HG03139 (cell line): Measurements from ENCODE around the gene SLC35G2.
"Not testable (repeated sequence)": the region's sequence is repeated elsewhere in the genome, so short reads cannot be mapped to it uniquely, and the experiment has no call there.

ENCODE experiments used
- ATAC-seq: cut with Tn5 transposase; IDR thresholded peaks from one replicate; pipeline ENCODE4 v1.9.1; 2021; ENCODE audit not compliant: unreplicated experiment

Gene SLC35G2

DNA sequence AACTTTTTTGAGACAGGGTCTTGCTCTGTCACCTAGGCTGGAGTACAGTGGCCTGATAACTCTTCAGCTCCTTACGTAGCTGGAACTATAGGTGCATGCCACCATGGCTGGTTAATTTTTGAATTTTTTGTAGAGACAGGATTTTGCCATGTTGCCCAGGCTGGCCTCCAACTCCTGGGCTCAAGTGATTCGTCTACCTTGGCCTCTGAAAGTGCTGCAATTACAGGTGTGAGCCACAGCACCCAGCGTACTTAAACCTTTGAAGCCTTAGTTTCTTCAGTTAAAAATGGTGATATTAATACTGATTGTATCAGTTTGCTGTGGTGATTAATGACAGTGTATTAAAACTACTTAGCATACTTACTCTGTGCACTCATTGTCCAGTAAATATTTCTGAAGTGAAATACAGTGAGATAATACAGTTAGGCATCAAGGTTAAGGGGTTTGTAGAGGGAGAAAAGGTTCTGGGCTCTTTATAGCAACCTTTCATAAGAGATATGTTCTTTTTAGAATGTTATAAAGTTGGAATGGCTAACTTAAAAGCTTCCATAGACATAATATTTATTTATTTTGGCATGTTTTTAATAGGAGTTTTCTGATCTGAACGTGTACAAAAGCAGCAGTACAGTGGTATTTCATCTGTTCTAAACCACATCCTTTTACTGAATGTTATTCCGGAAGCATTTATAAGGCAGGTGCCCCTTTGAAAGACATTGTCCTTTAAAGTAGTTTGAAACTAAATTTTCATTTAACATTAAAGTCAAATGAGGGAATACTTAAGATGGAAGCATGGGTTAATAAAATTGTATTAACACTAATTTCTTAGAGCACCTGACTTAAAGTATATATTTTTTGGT, 66.7 kb downstream of the SLC35G2 start:
- ATAC-seq = no peak

GRCh38 chr3:136889947-136890346, 71.0 kb downstream of the SLC35G2 start:
- ATAC-seq = no peak

DNA sequence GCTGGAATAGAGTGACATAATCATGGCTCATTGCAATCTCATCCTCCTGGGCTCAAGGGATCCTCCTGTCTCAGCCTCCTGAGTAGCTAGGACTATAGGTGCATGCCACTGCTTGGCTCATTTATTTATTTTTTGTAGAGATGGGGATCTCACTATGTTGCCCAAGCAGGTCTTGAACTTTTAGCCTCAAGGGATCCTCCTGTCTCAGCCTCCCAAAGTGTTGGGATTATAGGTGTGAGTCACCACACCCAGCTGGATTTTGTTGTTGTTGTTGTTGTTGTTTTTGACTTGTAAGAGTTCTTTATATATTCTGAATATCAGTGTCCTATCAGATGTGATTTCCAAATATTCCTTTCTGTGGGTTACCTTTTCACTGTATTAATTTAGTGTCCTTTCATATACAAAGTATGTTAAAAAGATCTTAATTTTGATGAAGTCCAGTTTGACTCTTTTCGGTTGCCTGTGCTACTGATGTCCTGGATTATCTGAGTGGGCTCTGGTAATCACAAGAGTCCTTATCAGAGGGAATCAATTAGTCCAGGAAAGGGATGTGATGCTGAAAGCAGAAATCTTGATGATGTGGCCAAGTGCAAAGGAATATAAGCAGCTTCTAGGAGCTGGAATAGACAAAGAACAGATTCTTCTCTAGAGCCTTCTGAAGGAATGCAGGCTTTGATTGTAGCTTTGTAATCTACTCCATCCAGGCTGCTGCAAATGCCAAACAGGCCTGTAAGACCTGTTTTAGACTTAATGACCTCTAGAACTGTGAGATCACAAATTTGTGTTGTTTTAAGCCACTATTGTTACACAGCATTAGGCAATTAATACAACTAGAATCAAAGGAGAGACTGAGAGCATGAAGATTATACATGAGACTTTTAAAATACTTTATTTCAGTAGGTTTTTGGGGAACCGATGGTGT, 73.3 kb downstream of the SLC35G2 start:
- no peak for ATAC-seq

DNA sequence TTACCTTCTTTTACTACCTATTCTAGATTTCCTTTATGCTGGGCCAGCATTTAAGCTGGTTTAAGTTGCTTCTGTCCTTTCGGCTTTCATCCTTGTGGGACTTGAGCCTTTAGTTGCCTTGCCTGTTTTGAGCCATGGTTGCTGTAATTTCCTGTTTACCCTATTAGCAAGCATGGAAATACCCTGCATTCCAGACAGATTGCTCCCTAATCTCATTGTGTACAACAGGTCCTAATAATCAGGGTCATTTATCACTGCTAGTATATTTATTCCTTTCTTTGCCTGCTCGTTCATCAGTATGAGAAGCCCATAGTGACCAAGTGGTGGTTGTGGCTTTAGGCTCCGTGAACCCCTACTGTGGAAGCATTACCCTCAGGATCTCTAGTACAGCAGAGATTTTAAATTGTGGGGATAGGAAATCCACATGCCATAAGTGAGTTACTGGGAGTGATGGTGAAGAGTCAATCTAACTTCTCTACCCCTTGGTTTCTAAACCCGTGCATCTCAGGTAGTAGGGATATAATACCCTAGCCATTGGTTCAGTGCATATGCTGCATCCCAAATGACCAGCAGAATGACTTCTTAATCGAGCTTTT, 75.0 kb downstream of the SLC35G2 start:
- ATAC-seq = no peak

GRCh38 chr3:136897171-136897570, 78.2 kb downstream of the SLC35G2 start:
- ATAC-seq = not testable (repeated sequence)

GRCh38 chr3:136898549-136898948, 79.6 kb downstream of the SLC35G2 start:
- no peak for ATAC-seq

GRCh38 chr3:136898954-136899353, 80.0 kb downstream of the SLC35G2 start:
- no peak for ATAC-seq

DNA sequence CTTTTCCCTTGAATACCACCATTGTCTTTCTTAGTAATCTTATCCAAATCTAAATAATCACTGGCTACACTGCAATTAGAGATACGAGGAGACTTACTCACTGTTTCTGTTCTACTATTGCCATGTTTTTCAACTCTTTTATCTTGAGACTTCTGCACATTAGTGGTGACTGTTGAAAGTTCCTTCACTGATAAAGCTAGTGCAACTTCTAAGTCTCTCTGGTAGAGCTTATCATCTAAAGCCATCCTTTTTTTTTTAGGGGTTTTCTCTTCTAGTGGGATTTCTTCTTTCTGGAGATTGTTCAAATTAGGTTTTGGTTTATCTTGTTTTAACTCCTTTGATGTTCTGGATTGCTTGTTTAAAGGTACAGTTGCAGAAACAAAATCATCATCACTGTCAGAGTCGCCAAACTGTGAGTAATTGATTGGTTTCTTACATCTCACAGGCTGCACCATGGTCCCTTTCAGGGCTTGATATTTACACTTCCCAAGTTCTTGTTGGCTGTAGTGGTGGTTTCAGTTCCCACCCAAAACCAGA, 80.8 kb downstream of the SLC35G2 start:
- no peak for ATAC-seq

DNA sequence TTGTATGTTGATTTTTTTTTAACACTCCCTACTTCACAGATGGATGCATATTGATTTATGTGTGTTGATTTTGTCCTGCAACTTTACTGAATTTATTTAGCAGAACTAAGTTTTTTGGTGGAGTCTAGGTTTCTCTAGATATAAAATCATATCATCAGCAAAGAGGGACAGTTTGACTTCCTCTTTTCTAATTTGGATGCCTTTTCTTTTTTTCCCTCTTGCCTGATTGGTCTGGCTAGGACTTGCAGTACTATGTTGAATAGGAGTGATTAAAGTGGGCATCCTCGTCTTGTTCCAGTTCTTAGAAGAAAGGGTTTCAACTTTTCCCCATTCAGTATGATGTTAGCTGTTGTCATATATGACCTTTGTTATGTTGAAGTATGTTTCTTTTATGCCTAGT, 81.8 kb downstream of the SLC35G2 start:
- ATAC-seq = not testable (repeated sequence)

GRCh38 chr3:136901391-136901790, 82.5 kb downstream of the SLC35G2 start:
- ATAC-seq = no peak

GRCh38 chr3:136902530-136902929, 83.6 kb downstream of the SLC35G2 start:
- ATAC-seq = not testable (repeated sequence)

DNA sequence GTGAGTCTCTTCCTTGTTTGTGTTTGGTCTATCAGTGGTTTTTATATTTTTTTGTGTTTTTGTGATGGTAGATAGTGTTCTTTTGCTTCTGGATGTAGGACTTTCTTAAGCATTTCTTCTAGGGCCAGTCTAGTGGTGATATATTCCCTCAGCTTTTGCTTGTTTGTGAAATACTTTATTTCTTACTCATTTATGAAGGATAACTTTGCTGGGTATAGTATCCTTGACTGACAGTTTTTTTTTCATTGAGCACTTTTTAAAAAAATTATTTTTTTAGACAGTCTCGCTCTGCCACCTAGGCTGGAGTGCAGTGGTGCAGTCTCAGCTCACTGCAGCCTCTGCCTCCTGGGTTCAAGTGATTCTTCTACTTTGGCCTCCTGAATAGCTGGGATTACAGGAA, 85.0 kb downstream of the SLC35G2 start:
- no peak for ATAC-seq

- no peak for ATAC-seq
Measured at GRCh38 chr3:136904746-136905145, 85.8 kb downstream of the SLC35G2 start.
